Right kidney (tissue), 1 donor: ENCODE measurements around the gene TAGLN.
A peak's percentile ranks its signal among the peaks of the same experiment; 100 is the strongest.
"Not testable (repeated sequence)": the region's sequence is repeated elsewhere in the genome, so short reads cannot be mapped to it uniquely, and the experiment has no call there.

Experiments
- DNase-seq: peaks from one replicate; pipeline ENCODE4 v3.0.0-alpha.2; 2016

The TAGLN gene

GRCh38 chr11:117209351-117210125 is 10.4 kb downstream of the TAGLN start:
- not testable (repeated sequence) for DNase-seq

- DNase-seq: no peak
Measured at GRCh38 chr11:117210620-117211019, 11.4 kb downstream of the TAGLN start.

- DNase-seq: no peak
Measured at GRCh38 chr11:117212697-117213355, 13.7 kb downstream of the TAGLN start.

GRCh38 chr11:117214404-117215110 is 15.4 kb downstream of the TAGLN start:
- no peak for DNase-seq

GRCh38 chr11:117217141-117218084 is 18.2 kb downstream of the TAGLN start:
- DNase-seq: no peak

GRCh38 chr11:117218133-117218915 is 19.2 kb downstream of the TAGLN start:
- peak; percentile 36 for DNase-seq

- no peak for DNase-seq
Measured at GRCh38 chr11:117219001-117219400, 19.8 kb downstream of the TAGLN start.

GRCh38 chr11:117219455-117219854 is 20.3 kb downstream of the TAGLN start:
- DNase-seq: no peak

- no peak for DNase-seq
Measured at GRCh38 chr11:117219995-117220394, 20.8 kb downstream of the TAGLN start.

GRCh38 chr11:117220568-117220967 is 21.4 kb downstream of the TAGLN start:
- no peak for DNase-seq

- no peak for DNase-seq
Measured at GRCh38 chr11:117220999-117221774, 22.0 kb downstream of the TAGLN start.

GRCh38 chr11:117221775-117222517 is 22.8 kb downstream of the TAGLN start:
- peak; percentile 36 for DNase-seq

- no peak for DNase-seq
Measured at GRCh38 chr11:117222991-117223740, 24.0 kb downstream of the TAGLN start.

- no peak for DNase-seq
Measured at GRCh38 chr11:117223741-117224689, 24.8 kb downstream of the TAGLN start.

GRCh38 chr11:117225553-117226170 is 26.5 kb downstream of the TAGLN start:
- DNase-seq: no peak

GRCh38 chr11:117226388-117227385 is 27.5 kb downstream of the TAGLN start:
- peak; percentile 44 for DNase-seq
